Measurements from ENCODE around the gene DAGLA.
"Not testable (repeated sequence)": the region's sequence is repeated elsewhere in the genome, so short reads cannot be mapped to it uniquely, and the experiment has no call there.

Gene DAGLA, protein sequence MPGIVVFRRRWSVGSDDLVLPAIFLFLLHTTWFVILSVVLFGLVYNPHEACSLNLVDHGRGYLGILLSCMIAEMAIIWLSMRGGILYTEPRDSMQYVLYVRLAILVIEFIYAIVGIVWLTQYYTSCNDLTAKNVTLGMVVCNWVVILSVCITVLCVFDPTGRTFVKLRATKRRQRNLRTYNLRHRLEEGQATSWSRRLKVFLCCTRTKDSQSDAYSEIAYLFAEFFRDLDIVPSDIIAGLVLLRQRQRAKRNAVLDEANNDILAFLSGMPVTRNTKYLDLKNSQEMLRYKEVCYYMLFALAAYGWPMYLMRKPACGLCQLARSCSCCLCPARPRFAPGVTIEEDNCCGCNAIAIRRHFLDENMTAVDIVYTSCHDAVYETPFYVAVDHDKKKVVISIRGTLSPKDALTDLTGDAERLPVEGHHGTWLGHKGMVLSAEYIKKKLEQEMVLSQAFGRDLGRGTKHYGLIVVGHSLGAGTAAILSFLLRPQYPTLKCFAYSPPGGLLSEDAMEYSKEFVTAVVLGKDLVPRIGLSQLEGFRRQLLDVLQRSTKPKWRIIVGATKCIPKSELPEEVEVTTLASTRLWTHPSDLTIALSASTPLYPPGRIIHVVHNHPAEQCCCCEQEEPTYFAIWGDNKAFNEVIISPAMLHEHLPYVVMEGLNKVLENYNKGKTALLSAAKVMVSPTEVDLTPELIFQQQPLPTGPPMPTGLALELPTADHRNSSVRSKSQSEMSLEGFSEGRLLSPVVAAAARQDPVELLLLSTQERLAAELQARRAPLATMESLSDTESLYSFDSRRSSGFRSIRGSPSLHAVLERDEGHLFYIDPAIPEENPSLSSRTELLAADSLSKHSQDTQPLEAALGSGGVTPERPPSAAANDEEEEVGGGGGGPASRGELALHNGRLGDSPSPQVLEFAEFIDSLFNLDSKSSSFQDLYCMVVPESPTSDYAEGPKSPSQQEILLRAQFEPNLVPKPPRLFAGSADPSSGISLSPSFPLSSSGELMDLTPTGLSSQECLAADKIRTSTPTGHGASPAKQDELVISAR

DNA sequence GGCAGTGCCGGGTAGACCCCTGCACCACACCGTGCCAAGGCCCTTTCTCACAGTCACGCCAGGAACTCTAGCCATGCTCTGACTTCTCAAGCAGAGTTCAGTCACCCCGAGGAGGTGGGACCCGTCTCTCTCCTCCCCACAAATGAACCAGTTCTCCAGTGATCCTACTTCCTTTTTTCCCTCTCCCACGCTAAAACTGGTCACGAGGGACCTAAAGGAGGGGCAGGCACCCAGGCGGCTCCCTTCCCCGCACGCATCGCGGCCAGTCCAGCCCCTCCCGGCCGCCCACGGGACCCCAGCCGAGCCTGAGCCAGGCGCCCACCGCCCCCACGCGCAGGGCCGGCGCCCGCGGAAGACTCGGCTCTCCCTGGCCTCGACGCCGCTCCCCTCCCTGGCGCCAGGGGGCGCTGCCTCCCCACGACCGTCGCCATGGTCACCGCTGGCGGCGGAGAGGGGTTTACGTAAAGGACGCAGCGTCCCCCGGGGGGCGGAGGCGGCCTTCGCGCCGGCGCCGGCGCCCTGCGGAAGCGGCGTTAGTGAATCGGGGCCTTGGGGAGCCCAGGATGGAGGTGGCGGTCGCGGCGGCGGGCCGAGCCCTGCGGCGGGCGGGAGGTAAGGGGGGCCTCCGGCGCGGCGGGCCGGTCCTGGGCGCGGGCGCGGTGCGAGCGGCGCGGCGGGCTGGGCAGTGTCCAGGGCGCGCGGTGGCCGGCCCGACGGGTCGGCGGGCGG is at the start of gene DAGLA:
TSS of gene DAGLA (plus strand) at position 499 of the 729 bp plus-strand sequence. CDS start 39,765 bp downstream, outside the sequence.
- no peak for DNase-seq (ENCODE audit: low read depth)

DNA sequence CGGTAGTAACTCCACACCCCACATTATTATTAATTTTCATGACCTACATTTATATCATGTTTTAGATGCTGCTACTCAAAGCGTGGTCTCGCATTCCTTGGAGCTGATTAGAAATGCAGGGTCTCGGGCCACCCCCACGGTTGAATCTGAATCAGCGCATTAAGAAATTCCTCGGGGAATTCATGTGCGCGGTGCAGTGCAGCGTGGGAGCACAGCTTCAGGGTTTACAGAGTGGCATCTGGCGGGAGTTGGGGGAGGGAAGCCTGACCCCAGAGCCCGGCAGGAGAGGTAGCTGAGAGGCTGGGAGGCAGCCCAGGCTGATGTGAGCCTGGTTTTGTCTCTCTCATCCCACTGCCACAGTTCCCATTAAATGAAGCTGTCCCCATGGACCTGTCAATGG is 48.1 kb upstream of the DAGLA start:
- no peak for DNase-seq (ENCODE audit: low read depth)

DNA sequence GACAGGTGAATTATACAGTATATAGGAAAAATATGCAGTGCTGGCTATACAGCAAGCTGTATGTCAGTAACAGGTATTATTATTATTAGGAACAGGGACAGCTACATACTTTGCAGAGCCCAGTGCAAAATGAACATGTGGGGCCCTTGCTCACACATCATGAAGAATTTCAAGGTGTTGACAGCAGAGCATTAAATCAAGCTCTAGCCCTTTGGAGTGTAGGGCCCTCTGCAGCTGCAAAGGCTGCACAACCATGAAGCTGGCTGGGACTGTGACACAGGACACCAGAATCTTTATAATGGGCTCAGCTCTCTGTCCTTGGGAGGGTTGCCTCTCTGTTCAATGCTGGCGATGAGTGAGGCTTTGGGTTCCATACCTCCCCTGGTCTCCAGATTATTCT is 44.9 kb upstream of the DAGLA start:
- DNase-seq (ENCODE audit: low read depth) = no peak

DNA sequence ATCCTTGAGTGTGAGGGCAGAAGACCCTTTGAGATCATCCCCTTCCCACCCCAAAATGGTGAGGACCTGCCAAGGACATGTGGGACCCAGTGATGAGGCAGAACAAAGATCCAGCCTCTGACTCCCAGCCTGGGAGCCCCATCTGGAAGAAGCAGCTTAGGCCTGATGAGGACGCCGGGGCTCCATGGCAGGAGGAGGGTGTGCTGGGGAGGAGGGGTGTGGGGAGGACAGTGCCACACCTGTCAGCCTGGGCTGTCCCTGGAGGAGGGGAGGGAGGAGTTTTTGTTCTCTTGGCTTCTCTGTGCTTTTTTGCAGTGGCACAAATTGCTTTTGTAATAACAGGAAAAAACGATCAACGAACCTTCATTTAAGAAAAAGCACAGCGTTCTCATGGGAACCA is 44.4 kb upstream of the DAGLA start:
- no peak for DNase-seq (ENCODE audit: low read depth)

DNA sequence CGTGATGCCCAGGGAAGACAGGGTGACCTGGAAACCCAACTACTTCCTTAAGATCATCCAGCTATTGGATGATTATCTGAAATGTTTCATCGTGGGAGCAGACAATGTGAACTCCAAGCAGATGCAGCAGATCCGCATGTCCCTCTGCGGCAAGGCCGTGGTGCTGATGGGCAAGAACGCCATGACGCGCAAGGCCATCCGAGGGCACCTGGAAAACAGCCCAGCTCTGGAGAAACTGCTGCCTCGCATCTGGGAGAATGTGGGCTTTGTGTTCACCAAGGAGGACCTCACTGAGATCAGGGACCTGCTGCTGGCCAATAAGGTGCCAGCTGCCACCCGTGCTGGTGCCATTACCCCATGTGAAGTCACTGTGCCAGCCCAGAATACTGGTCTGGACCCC is 43.5 kb upstream of the DAGLA start:
- no peak for DNase-seq (ENCODE audit: low read depth)

DNA sequence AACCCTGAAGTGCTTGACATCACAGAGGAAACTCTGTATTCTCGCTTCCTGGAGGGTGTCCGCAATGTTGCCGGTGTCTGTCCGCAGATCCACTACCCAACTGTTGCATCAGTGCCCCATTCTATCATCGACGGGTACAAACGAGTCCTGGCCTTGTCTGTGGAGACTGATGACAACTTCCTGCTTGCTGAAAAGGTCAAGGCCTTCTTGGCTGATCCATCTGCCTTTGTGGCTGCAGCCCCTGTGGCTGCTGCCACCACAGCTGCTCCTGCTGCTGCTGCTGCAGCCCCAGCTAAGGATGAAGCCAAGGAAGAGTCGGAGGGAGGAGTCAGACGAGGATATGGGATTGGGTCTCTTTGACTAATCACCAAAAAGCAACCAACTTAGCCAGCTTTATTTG is 42.9 kb upstream of the DAGLA start:
- no peak for DNase-seq (ENCODE audit: low read depth)

DNA sequence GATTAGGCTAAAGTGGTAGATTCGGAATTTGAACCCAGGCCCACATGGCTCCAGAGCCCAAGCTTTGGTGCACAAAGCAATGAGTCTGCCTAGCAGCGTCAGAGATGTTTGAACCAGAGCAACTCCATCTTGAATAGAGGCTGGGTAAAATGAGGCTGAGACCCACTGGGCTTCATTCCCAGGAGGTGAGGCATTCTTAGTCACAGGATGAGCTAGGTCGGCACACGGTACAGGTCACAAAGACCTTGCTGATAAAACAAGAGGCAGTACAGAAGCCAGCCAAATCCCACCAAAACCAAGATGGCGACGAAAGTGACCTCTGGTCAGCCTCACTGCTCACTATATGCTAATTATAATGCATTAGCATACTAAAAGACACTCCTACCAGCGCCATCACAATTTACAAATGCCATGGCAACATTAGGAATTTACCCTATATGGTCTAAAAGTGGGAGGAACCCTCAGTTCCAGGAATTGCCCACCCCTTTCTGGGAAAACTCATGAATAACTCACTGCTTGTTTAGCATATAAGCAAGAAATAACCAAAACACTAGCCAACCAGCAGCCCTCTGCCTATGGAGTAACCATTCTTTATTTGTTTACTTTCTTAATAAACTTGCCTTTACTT is 40.3 kb upstream of the DAGLA start:
- DNase-seq (ENCODE audit: low read depth) = no peak

DNA sequence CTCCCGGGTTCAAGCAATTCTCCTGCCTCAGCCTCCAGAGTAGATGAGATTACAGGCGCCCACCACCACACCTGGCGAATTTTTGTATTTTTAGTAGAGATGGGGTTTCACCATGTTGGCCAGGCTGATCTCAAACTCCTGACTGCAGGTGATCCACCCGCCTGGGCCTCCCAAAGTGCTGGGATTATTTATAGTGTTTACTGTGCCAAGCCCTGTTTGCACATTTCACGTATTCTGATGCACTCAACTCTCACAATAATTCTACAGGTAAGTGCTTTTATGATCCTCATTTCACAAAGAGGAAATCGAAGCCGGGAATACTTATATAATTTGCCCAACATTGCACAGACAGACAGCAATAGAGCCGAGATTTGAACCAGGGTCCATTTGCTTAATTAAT is 38.0 kb upstream of the DAGLA start:
- DNase-seq (ENCODE audit: low read depth) = no peak

DNA sequence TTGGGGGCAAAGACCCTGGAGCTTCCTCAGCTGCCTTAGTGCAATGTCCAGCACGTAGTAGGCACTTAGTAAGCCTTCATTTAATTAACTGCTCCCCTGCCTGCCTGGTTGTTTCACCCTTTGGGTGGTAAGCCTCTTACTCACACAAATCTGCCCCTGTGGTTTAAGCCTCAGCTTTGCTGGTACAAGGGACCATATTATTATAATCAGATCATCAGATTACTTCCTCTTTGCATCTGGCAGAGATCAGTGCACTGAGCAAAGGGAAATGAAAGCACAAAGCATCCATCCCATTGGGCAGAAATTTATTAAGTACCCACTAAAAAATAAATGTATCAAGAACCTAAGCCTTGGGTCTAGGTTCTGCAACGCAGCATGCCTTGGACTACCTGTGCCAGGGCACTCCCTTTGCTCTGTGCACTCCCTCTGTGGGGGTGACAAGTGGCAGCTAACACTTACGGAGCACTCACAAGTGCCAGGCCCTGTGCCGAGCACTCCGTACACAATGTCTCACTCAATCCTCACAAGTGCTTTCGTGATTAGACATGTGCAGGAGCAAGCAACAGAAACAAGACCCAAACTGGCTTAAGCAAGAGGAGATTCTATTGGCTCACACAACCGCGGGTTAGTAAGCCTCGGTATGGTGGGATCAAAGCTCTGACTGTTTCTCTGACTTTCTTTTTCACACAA is 34.9 kb upstream of the DAGLA start:
- no peak for DNase-seq (ENCODE audit: low read depth)

DNA sequence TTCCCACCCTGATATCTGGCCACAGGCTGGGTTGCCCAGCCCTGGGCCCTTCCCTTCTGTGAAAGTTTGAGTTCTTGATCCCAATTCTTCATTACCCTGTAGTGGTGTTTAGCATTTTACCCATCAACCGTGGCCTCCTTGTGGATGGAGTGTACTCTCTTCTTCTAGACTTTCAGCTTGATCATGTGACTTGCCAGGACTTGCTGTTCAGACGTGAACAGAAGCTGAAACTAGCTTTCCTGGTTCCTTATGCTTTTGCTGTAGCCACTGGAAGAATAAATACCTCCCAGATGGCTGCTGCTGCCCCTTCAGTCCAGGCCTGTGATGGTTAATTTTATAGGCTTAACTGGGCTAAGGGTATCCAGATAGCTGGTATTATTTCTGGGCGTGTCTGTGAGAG is 32.7 kb upstream of the DAGLA start:
- DNase-seq (ENCODE audit: low read depth) = no peak

DNA sequence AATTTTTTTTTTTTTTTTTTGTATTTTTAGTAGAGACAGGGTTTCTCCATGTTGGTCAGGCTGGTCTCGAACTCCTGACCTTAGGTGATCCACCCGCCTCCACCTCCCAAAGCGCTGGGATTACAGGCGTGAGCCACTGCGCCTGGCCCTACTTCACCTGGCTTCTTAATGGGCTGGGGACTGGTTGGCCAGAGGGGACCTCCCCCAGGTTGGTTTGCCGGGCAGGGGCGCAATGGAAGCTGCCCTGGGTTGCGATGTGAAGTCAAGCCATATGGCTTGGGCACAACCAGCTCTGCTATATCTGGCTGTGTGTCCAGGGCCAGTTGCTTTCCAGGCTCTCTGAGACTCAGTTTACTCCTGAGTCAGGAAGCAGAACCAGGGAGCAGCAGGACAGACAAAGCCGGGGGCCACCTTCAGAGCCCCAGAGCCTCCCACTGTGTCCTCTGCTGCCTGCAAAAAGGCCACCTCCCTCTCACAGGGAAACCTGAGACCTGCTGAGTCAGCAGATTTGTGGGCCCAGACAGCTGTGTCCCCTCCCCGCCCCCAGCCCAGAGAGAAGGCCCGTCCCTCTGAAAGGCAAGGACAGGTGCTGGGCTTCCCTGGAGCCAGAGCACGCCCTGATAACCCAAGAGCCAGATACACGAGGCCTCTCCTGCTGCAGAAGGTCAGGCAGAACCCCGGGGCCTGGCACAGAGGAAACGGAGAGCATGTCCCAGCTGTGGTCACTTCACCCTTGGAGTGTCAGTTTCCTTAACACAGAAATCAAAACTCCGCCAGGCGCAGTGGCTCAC is 29.2 kb upstream of the DAGLA start:
- no peak for DNase-seq (ENCODE audit: low read depth)

DNA sequence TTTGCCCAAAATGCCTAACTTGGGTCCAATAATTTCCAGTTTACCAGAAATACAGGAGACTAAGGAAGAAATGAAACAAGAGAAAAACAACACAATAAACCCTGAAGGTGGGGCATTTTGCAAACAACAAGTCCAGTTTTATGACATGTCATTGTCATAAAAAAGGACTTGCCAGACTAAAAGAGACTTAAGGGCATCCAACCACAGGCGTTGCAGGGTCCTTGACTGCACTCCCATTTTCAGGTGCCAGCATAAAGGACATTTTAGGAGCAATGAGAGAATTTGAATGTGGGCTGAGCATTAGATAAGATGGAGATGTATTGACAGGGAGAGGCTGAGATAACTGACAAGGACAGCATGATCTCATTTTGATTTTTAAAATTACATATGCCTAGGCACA is 28.1 kb upstream of the DAGLA start:
- no peak for DNase-seq (ENCODE audit: low read depth)

DNA sequence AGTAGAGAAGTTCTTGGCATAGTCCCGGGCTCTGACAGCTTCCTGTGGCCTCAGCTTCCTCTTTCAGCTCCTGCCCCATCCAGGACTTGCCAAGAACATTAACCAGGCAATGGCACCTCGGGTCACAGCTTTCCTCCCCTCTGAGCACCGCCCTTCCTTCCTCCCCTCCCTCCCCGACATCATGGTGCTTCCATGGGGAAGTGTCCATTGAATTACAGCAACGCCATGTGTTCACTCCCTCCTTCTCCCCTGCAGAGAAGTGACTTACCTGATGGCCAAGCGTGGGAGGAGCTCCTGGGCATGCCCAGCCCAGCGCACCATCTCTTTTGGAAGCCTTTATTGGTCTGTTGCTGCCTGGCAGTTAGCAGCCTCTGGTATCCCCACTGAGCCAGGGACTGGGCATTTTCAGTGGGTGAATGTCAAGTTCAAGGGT is 25.8 kb upstream of the DAGLA start:
- DNase-seq (ENCODE audit: low read depth) = no peak

DNA sequence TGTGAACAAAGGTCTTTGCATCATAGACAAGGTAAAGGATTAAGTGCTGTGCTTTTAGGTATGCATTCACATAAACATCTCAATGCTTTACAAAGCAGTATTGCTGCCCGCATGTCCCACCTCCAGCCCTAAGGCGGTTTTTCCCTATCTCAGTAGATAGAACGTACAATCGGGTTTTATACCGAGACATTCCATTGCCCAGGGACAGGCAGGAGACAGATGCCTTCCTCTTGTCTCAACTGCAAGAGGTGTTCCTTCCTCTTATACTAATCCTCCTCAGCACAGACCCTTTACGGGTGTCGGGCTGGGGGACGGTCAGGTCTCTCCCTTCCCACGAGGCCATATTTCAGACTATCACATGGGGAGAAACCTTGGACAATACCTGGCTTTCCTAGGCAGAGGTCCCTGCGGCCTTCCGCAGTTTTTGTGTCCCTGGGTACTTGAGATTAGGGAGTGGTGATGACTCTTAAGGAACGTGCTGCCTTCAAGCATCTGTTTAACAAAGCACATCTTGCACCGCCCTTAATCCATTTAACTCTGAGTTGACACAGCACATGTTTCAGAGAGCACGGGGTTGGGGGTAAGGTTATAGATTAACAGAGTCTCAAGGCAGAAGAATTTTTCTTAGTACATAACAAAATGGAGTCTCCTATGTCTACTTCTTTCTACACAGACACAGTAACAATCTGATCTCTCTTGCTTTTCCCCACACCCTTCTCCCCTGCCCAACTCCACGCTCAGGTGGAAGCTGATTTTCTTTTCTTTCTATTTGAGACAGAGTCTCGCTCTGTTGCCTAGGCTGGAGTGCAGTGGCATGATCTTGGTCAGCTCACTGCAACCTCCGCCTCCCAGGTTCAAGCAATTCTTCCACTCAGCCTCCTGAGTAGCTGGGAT is 24.7 kb upstream of the DAGLA start:
- DNase-seq (ENCODE audit: low read depth) = not testable (repeated sequence)

DNA sequence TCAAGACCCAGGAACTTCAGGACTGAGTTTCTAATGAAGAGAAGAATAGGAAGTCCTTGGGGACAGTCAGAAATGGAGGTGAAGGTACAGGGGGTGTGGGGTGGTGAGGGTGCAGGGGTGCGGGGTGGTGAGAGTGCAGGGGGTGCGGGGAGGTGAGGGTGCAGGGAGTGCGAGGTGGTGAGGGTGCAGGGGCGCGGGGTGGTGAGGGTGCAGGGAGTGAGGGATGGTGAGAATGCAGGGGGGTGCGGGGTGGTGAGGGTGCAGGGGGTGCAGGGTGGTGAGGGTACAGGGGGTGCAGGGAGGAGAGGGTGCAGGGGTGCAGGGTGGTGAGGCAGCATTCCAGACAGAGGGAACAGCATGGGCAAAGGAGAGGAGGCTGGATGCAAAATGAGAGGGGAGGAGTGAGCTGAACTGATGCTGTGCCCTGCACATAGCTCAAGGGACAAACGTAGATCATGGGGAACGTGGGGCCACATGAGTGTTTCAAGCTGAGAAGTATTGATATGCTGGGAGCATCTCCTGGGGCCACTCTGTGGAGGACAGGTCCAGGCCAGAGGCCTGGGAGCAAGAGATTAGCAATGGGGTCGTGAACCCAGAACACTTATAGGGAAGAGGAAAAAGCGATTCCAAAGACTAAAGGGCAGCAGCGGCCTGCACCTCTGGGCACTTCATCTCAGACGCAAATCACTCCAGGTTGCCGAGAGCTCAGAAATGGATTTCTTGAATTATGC is 23.7 kb upstream of the DAGLA start:
- DNase-seq (ENCODE audit: low read depth) = no peak

DNA sequence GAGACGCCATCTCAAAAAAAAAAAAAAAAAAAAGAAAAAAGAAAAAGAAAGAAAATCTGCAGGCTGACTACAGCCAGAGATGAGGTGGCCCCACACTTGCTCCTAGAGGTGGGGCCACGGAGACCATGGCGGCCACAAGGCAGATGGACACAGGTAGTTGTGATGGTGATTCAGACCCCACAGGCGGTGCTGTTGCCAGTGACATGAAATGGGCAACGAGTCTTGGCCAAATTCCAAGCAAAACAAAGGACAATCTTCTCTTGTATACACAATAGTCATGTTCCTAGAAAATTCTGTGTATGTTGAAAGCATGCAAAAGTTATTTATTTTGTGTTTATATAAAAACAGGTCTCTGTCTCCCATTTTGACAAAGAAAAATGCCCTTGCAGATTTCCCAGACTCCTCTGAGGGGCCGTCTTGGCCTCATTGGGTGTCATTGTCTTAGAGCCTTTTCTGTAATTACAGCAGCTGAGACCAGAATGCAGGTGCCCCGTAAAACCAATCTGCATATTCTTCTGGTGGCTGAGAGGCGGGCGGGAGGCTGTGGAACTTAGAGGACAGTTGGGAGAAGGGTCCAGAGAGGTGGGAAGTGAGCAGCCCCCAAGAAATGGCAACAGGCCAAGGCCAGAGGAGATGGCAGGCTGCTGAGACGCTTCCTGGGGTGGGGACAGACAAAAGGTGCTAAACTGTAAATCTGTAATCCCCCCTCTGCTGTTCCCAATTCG is 22.5 kb upstream of the DAGLA start:
- no peak for DNase-seq (ENCODE audit: low read depth)

DNA sequence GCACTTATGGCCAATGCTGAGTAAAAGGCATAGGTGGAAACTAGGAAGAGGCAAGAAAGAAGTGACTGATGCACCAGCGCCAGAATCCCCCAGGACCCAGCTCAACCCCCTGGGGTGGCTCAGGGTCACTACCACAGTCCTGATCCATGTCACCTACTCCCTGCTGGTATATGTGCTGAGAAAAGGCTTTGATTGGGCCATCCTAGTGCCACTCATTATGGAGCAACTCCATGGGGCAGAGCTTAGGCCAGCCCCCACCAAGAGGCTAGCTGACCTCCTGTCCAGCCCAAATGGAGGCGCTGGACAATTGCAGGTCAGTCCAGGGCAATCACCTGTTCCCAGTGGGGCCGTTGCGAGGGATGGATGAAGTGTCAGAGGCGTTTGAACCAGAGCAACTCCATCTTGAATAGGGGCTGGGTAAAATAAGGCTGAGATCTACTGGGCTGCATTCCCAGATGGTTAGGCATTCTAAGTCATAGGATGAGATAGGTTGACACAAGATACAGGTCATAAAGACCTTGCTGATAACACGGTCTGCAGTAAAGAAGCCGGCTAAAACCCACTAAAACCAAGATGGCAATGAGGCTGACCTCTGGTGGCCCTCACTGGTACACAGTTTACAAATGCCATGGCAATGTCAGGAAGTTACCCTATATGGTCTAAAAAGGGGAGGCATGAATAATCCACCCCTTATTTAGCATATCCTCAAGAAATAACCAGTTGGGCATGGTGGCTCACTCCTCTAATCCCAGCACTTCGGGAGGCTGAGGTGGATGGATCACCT is 20.6 kb upstream of the DAGLA start:
- no peak for DNase-seq (ENCODE audit: low read depth)

All from non-pigmented ciliary epithelial cell (primary cell).